SKM-1 treated with dmso at 0.1 percent for 144 hours (cell line): ENCODE results near the gene OR7A5.
A peak's percentile ranks its signal among the peaks of the same experiment; 100 is the strongest.
"Not testable (repeated sequence)": the region's sequence is repeated elsewhere in the genome, so short reads cannot be mapped to it uniquely, and the experiment has no call there.

Experiments used
- DNase-seq: peaks from one replicate; lab custom pipeline; 2025; ENCODE audit not compliant: unreplicated experiment; lab: John Stamatoyannopoulos, UW

OR7A5 gene

GRCh38 chr19:14785102-14785793 is 49.7 kb downstream of the OR7A5 start:
- DNase-seq, result peak; percentile 95

- peak; percentile 68 for DNase-seq
Measured at GRCh38 chr19:14784730-14785101, 50.3 kb downstream of the OR7A5 start.

GRCh38 chr19:14783410-14783998 is 51.5 kb downstream of the OR7A5 start:
- peak; percentile 5 for DNase-seq

- DNase-seq, result no peak
Measured at GRCh38 chr19:14782626-14783409, 52.2 kb downstream of the OR7A5 start.

DNA sequence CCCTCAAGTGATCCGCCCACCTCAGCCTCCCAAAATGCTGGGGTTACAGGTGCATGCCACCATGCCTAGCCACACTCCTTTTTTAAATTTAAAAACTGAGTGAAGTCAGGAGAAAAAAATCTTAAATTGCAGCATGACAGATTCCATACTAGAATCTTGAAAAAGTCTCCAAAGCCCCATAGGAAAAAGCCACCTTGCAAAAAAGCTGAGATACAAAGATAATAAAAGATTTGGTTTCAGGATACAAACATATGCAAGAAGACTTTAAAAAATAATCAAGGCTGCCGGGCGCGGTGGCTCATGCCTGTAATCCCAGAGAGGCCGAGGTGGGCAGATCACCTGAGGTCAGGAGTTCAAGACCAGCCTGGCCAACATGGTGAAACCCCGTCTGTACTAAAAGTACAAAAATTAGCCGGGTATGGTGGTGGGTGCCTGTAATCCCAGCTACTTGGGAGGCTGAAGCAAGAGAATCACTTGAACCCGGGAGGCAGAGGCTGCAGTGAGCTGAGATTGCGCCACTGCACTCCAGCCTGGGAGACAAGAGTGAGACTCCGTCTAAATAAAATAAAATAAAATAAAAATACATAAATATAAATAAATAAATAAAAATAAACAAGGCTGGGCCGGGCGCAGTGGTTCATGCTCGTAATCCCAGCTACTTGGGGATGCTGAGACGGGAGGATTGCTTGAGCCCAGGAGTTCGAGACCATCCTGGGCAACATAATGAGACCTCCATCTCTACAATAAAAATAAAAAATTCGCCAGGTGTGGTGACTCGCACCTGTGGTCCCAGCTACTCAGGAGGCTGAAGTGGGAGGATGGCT is 53.1 kb downstream of the OR7A5 start:
- not testable (repeated sequence) for DNase-seq

DNA sequence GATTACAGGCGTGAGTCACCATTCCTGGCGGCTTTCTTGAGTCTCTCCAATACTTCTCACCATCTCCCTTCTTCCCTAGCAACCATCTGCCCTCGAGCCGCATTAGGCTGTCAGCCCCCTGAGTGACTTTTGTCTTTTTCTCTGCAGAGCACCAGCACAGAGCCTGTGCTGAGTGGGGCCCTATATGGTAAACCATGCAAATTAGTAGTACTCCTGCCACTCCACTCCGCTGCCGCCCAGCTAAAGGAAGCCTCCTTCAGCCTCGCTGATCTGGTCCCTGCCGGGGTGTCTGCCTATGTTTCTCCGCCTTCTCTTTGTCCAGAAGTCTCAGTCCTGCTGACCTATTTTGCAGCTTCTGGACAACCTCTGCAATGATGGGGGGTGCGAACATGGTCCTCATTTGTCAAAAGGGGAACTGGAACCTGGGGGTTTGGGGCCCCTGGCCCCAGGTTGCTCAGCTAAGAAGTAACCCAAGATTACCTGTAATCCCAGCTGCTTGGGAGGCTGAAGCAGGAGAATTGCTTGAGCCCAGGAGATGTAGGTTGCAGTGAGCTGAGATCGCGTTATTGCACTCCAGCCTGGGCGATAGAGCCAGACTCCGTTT is 54.3 kb downstream of the OR7A5 start:
- not testable (repeated sequence) for DNase-seq

DNA sequence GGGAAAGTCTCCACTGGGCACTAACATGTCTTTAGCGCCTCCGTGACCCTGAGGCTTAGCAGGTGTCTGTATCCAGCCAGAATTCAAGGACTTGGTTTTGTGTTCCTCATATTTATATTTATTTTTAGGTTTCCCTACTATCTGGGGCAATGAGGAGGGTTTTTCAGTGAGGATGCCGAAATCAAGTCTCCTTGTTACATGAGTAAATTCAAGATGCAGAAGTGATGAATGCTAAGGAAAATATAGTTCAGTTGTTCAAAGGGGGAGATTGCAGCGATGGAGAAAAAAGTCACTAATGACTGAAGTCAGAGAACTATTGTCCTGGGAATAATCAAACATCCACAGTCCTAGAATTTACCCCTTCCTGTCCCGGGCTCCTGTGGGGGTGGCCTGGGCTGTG is 55.8 kb downstream of the OR7A5 start:
- DNase-seq, result no peak

- DNase-seq, result not testable (repeated sequence)
Measured at GRCh38 chr19:14778110-14778845, 56.7 kb downstream of the OR7A5 start, which contains the start of gene ADGRE2. Gene ADGRE2 (minus strand): TSS chr19:14778560. CDS start chr19:14776756, 1,804 bp downstream.

DNA sequence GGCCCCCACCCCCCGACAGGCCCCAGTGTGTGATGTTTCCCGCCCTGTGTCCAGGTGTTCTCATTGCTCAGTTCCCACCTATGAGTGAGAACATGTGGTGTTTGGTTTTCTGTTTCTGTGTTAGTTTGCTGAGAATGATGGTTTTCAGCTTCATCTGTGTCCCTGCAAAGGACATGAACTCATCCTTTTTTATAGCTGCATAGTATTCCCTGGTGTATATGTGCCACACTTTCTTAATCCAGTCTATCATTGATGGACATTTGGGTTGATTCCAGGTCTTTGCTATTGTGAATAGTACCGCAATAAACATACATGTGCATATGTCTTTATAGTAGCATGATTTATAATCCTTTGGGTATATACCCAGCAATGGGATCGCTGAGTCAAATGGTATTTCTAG is 57.3 kb downstream of the OR7A5 start:
- DNase-seq, result not testable (repeated sequence)
